Right lobe of liver (tissue), 4 donors: ENCODE results near the gene MCHR1.

ENCODE experiments used
- POLR2A ChIP-seq: fragments of 450-650 bp; IDR thresholded peaks from one replicate; pipeline ENCODE4 v1.6.1; 2017; ENCODE audit warnings: antibody characterized with exemption, mild to moderate bottlenecking
- TF ChIP-seq, protein P1 (sequence below), 4 donors: fragments of 200-600 bp in 3 of 4; fragments of 450-650 bp in 1 of 4; IDR thresholded peaks; one replicate each; pipeline versions ENCODE4 v1.5.1 to v1.8.0; 2016 to 2022; ENCODE audit warnings: antibody characterized with exemption in 4 of 4, mild to moderate bottlenecking in 2 of 4
- donor health status: DM: no; HTN: no; CAD: no.
- donor health status: DM: no; HTN: no; CAD: no.
- donor health status: DM: no; HTN: yes; CAD: no.

DNA sequence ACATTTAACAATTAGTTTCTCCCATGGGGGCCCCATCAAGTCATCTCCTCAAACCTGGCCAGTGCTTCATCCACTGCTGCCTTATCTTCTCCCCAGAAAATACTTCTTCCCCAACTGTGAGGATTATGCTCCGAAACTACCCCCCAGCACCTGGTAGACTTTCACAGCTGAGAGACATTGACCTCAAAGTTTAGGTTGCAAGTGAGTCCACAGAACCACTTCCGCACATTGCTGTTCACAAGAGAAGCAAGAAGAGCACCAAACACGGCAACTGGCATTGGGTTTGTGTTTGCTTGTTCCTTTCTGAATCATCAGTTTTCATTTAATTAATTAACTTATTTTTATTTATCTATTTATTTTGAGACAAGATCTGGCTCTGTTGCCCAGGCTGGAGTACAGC, 6.1 kb downstream of the MCHR1 start:
- TF ChIP-seq, protein P1, sequence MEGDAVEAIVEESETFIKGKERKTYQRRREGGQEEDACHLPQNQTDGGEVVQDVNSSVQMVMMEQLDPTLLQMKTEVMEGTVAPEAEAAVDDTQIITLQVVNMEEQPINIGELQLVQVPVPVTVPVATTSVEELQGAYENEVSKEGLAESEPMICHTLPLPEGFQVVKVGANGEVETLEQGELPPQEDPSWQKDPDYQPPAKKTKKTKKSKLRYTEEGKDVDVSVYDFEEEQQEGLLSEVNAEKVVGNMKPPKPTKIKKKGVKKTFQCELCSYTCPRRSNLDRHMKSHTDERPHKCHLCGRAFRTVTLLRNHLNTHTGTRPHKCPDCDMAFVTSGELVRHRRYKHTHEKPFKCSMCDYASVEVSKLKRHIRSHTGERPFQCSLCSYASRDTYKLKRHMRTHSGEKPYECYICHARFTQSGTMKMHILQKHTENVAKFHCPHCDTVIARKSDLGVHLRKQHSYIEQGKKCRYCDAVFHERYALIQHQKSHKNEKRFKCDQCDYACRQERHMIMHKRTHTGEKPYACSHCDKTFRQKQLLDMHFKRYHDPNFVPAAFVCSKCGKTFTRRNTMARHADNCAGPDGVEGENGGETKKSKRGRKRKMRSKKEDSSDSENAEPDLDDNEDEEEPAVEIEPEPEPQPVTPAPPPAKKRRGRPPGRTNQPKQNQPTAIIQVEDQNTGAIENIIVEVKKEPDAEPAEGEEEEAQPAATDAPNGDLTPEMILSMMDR (IDR thresholded peaks at IDR 0.05) = no peak
- no peak for TF ChIP-seq POLR2A
